ENCODE results near the gene TMA7. TPM values are rescaled to one million over a fixed set of nuclear protein-coding genes. Genes with fewer than 3 reads are reported as not detected.

TMA7 gene
- total RNA-seq, 4 donors from 2014 or later: 94.8 to 195 (median 141) TPM

GRCh38 chr3:48465531-48466378 is 25.7 kb downstream of the TMA7 start:
- intact Hi-C loops (cut with DNase I; ENCODE audit: low total_unique reads): loop anchor here (5.0 kb wide), 1 partner anchor 82 kb away; no protein-coding TSS in a partner anchor
- no peaks in the 10 kb centered on the region for H3K9me3 ChIP-seq
- no peaks in the 10 kb centered on the region for H3K36me3 ChIP-seq
- H3K27me3 ChIP-seq: no peaks in the 10 kb centered on the region
- peaks cover 10 to 24% of the 10 kb centered on the region in 2 donors for H3K4me1 ChIP-seq
- H3K4me3 ChIP-seq: peak overlapping the region; percentile 38 to 42
- TF ChIP-seq CTCF (IDR thresholded peaks at IDR 0.05): peak; percentile 78 to 95 (median 82)
- TF ChIP-seq POLR2A (IDR thresholded peaks at IDR 0.05): peak; percentile 84 to 85
- H3K27ac ChIP-seq: peak overlapping the region; percentile 99 to 100
- DNase-seq: peak; percentile 95 to 99

- no peaks in the 10 kb centered on the region for H3K9me3 ChIP-seq
- intact Hi-C loops (cut with DNase I; ENCODE audit: low total_unique reads): loop anchor here (5.0 kb wide), 1 partner anchor 81 kb away; no protein-coding TSS in a partner anchor
- DNase-seq: peak in 1 of 2 donors; percentile 44
- H3K27ac ChIP-seq: peak overlapping the region; percentile 99 to 100
- no peaks in the 10 kb centered on the region for H3K36me3 ChIP-seq
- no peak for TF ChIP-seq POLR2A (IDR thresholded peaks at IDR 0.05)
- no peak for TF ChIP-seq CTCF (IDR thresholded peaks at IDR 0.05)
- H3K4me1 ChIP-seq: peaks cover 10 to 24% of the 10 kb centered on the region in 2 donors
- H3K4me3 ChIP-seq: peak overlapping the region; percentile 38 to 42
- no peaks in the 10 kb centered on the region for H3K27me3 ChIP-seq
These were observed 26.5 kb downstream of the TMA7 start for GRCh38 chr3:48466386-48467109.

- no peak for DNase-seq
- H3K27ac ChIP-seq: peak overlapping the region; percentile 99 to 100
- H3K36me3 ChIP-seq: no peaks in the 10 kb centered on the region
- no peak for TF ChIP-seq POLR2A (IDR thresholded peaks at IDR 0.05)
- TF ChIP-seq CTCF (IDR thresholded peaks at IDR 0.05): no peak
- no peaks in the 10 kb centered on the region for H3K9me3 ChIP-seq
- H3K4me3 ChIP-seq: peak overlapping the region in 1 of 2 donors; percentile 38
- no peaks in the 10 kb centered on the region for H3K27me3 ChIP-seq
- H3K4me1 ChIP-seq: peaks cover 10 to 28% of the 10 kb centered on the region in 2 donors
- intact Hi-C loops (cut with DNase I; ENCODE audit: low total_unique reads): loop anchor here (5.0 kb wide), 1 partner anchor 80 kb away; no protein-coding TSS in a partner anchor
These were observed 27.0 kb downstream of the TMA7 start for GRCh38 chr3:48467110-48467454.

GRCh38 chr3:48467473-48468267 is 27.6 kb downstream of the TMA7 start:
- peaks cover 10 to 28% of the 10 kb centered on the region in 2 donors for H3K4me1 ChIP-seq
- intact Hi-C loops (cut with DNase I; ENCODE audit: low total_unique reads): loop anchor here (5.0 kb wide), 1 partner anchor 80 kb away; no protein-coding TSS in a partner anchor
- no peaks in the 10 kb centered on the region for H3K27me3 ChIP-seq

More at GRCh38 chr3:48467473-48468267, 27.6 kb downstream of the TMA7 start:
- no peaks in the 10 kb centered on the region for H3K36me3 ChIP-seq
- no peak for DNase-seq
- H3K27ac ChIP-seq: peak overlapping the region; percentile 99 to 100
- H3K4me3 ChIP-seq: no peak overlapping the region
- TF ChIP-seq POLR2A (IDR thresholded peaks at IDR 0.05) (no peak), CTCF (IDR thresholded peaks at IDR 0.05) (no peak)
- H3K9me3 ChIP-seq: no peaks in the 10 kb centered on the region

All from uterus (tissue), 4 donors.